Mesendoderm (in vitro differentiated cells): ENCODE measurements around the gene MARCHF11. TPM values are rescaled to one million over a fixed set of nuclear protein-coding genes. Genes with fewer than 3 reads are reported as not detected.

Experiments
- DNase-seq: peaks from one replicate; pipeline ENCODE4 v3.0.0; 2013
- H2AK5ac ChIP-seq: 2 replicates; pipeline ENCODE4 v1.6.1; 2013; ENCODE audit warnings: low read length, inconsistent platforms
- H2BK120ac ChIP-seq: 2 replicates; pipeline ENCODE4 v1.6.1; 2013; ENCODE audit warnings: low read depth, mild to moderate bottlenecking, low read length, moderate library complexity, mixed read lengths
- H2BK15ac ChIP-seq: replicated peaks from 2 replicates; pipeline ENCODE4 v1.6.1; 2013; ENCODE audit warnings: low read depth, mild to moderate bottlenecking, moderate library complexity
- H2BK5ac ChIP-seq: 2 replicates; pipeline ENCODE4 v1.6.1; 2013; ENCODE audit warnings: low read length, inconsistent platforms
- H3K18ac ChIP-seq: 2 replicates; pipeline ENCODE4 v1.6.1; 2013; ENCODE audit warnings: mild to moderate bottlenecking, low read length, mixed read lengths
- H3K23ac ChIP-seq: one replicate; pipeline ENCODE4 v1.6.1; 2013; ENCODE audit warnings: low read length
- H3K27ac ChIP-seq: 2 replicates; pipeline ENCODE4 v1.5.1; 2013; ENCODE audit warnings: low read depth, mild to moderate bottlenecking, inconsistent platforms, low read length, moderate library complexity
- H3K27me3 ChIP-seq: 2 replicates; pipeline ENCODE4 v1.6.1; 2013; ENCODE audit warnings: low read length, control low read depth, mild to moderate bottlenecking, inconsistent platforms; ENCODE audit not compliant: insufficient read depth, poor library complexity
- H3K36me3 ChIP-seq: 2 replicates; pipeline ENCODE4 v1.6.1; 2013; ENCODE audit warnings: low read length, inconsistent platforms; ENCODE audit not compliant: control insufficient read depth, insufficient read depth
- H3K4ac ChIP-seq: one replicate; pipeline ENCODE4 v1.6.1; 2013; ENCODE audit warnings: low read depth, mild to moderate bottlenecking, low read length, moderate library complexity
- H3K4me1 ChIP-seq: 2 replicates; pipeline ENCODE4 v1.6.1; 2013; ENCODE audit warnings: low read depth, low read length, inconsistent platforms; ENCODE audit not compliant: control insufficient read depth
- H3K4me2 ChIP-seq: 2 replicates; pipeline ENCODE4 v1.6.1; 2013; ENCODE audit warnings: low read length
- H3K4me3 ChIP-seq: 2 replicates; pipeline ENCODE4 v1.5.1; 2013; ENCODE audit warnings: mild to moderate bottlenecking, low read length
- H3K56ac ChIP-seq: one replicate; pipeline ENCODE4 v1.6.1; 2013; ENCODE audit warnings: low read length
- H3K79me1 ChIP-seq: 2 replicates; pipeline ENCODE4 v1.6.1; 2013; ENCODE audit warnings: low read length, inconsistent platforms
- H3K79me2 ChIP-seq: 2 replicates; pipeline ENCODE4 v1.6.1; 2013; ENCODE audit warnings: mild to moderate bottlenecking, low read length; ENCODE audit not compliant: control insufficient read depth, insufficient read depth
- H3K9ac ChIP-seq: 2 replicates; pipeline ENCODE4 v1.6.1; 2013; ENCODE audit warnings: low read length, inconsistent platforms
- H4K5ac ChIP-seq: one replicate; pipeline ENCODE4 v1.6.1; 2013; ENCODE audit warnings: low read length
- H4K8ac ChIP-seq: one replicate; pipeline ENCODE4 v1.6.1; 2013; ENCODE audit warnings: low read depth, mild to moderate bottlenecking, control low read depth, low read length, moderate library complexity
- WGBS: extraction: QIAGEN DNeasy Blood & Tissue Kit; methylation state at CpG from one replicate; pipeline ENCODE4 v1.1.7; 2013; ENCODE audit warnings: low lambda C conversion rate, missing lambda C conversion rate; ENCODE audit not compliant: insufficient coverage; ENCODE audit errors: extremely low coverage; 5-methylcytosine and 5-hydroxymethylcytosine counted together
- polyA plus RNA-seq, 2 experiments: library from polyadenylated mRNA; stranded (reverse); fragments of 200-250 nt; gene quantifications; one replicate each; pipeline ENCODE4 v1.2.3, GENCODE V29; 2013

Gene MARCHF11, protein sequence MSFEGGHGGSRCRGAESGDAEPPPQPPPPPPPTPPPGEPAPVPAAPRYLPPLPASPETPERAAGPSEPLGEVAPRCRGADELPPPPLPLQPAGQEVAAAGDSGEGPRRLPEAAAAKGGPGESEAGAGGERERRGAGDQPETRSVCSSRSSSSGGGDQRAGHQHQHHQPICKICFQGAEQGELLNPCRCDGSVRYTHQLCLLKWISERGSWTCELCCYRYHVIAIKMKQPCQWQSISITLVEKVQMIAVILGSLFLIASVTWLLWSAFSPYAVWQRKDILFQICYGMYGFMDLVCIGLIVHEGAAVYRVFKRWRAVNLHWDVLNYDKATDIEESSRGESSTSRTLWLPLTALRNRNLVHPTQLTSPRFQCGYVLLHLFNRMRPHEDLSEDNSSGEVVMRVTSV
- 2.3 TPM for polyA plus RNA-seq (2013, experiment 1 of 2)
- polyA plus RNA-seq (2013, experiment 2 of 2), result 2.0 TPM

DNA sequence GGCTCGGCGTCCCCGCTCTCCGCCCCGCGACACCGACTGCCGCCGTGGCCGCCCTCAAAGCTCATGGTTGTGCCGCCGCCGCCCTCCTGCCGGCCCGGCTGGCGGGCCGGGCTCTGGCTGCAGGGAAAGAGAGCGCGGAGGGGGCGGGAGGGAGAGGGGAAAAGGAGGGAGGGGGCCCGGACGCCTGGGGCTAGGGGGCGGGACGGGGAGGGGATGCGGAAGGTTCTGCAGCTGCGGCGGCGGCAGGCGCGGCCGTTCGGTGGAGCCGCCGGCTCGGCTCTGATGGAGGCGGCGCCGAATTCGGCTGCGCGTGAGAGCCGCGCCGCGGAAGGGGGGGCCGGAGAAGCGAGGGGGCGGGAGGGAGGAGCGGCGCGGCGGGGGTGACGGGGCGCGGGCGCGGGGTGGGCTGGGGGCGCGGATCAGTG is at the start of gene MARCHF11:
Gene MARCHF11 (minus strand): TSS at position 281 of the 425 bp plus-strand sequence. CDS start 216 bp downstream, at position 65.
- H3K36me3 ChIP-seq, result no peaks in the 10 kb centered on the region
- H4K8ac ChIP-seq, result no peak within 1 kb of the TSS
- no peaks in the 10 kb centered on the region for H3K4me1 ChIP-seq
- peaks cover 11% of the 10 kb centered on the region for H3K27me3 ChIP-seq
- peak within 1 kb of the TSS; percentile 88 for H3K18ac ChIP-seq
- peak within 1 kb of the TSS; percentile 69 for H3K23ac ChIP-seq
- H3K4ac ChIP-seq, result no peak within 1 kb of the TSS
- no peak within 1 kb of the TSS for H2BK120ac ChIP-seq
- H4K5ac ChIP-seq, result no peak within 1 kb of the TSS
- peak within 1 kb of the TSS; percentile 51 for H3K9ac ChIP-seq
- no peak within 1 kb of the TSS for H2BK5ac ChIP-seq
- H3K27ac ChIP-seq, result no peak within 1 kb of the TSS
- peak within 1 kb of the TSS; percentile 75 for H3K56ac ChIP-seq
- peak within 1 kb of the TSS; percentile 15 for H3K4me3 ChIP-seq
- peak within 1 kb of the TSS; percentile 68 for H3K4me2 ChIP-seq
- H3K79me2 ChIP-seq, result no peaks in the 10 kb centered on the region
- DNase-seq, result peak; percentile 55
- no CpG with 5 or more reads among the region's 59 CpGs for WGBS
- no peaks in the 10 kb centered on the region for H3K79me1 ChIP-seq
- H2AK5ac ChIP-seq, result no peak within 1 kb of the TSS
- H2BK15ac ChIP-seq, result no peak within 1 kb of the TSS

DNA sequence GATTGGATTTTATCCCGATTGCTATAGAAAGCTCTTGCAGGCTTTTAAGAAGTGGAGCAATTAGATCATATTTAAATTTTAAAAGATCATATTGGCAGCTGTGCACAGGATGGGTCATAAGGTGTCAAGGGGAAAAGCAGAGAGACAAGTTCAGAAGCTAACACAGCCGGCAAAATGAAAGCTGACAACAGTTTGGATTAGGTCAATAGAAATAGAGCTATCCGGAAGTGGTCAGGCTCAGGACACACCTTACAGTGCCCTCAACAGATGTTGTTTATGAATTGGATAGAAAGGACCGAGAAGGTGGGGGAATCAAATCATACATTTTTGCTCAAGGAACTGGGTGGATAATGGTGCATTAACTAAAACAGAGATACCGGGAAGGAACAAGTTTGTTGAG is 46.3 kb upstream of the MARCHF11 start:
- Histone ChIP-seq H4K8ac (no peak overlapping the region), H3K4me3 (no peak overlapping the region), H3K23ac (no peak overlapping the region), H2AK5ac (no peak overlapping the region), H3K79me2 (no peaks in the 10 kb centered on the region), H3K4me2 (no peak overlapping the region), H2BK120ac (no peak overlapping the region), H3K18ac (no peak overlapping the region), H4K5ac (no peak overlapping the region), H3K4me1 (no peaks in the 10 kb centered on the region), H3K9ac (no peak overlapping the region), H2BK5ac (no peak overlapping the region), H3K27ac (no peak overlapping the region), H3K79me1 (no peaks in the 10 kb centered on the region), H2BK15ac (no peak overlapping the region), H3K36me3 (no peaks in the 10 kb centered on the region), H3K27me3 (no peaks in the 10 kb centered on the region), H3K4ac (no peak overlapping the region), H3K56ac (no peak overlapping the region)
- no CpG with 5 or more reads among the region's 5 CpGs for WGBS
- no peak for DNase-seq

DNA sequence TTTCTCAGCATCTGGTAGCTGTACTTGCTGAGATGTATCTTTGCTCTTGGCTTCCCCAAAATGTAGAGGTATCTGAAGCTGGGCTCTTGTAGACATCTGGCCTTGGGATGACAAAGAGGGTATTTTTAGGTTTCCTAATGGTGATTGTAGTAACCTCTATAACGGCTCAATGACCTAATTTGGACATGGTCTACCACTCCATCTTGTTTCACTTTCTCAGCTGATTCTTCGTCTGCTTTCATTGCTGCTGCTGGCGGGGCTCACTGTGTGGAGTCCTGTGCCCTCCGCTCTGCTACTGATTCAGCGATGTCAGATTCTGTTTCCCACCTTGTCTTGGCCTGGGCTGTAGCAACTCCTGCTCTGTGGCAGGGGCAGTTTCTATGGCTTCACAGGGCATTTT is 12.7 kb upstream of the MARCHF11 start:
- Histone ChIP-seq H3K4ac (no peak overlapping the region), H2AK5ac (no peak overlapping the region), H3K23ac (no peak overlapping the region), H3K36me3 (no peaks in the 10 kb centered on the region), H3K79me2 (no peaks in the 10 kb centered on the region), H3K27me3 (no peaks in the 10 kb centered on the region), H4K5ac (no peak overlapping the region), H4K8ac (no peak overlapping the region), H2BK15ac (no peak overlapping the region), H3K4me1 (no peaks in the 10 kb centered on the region), H3K56ac (no peak overlapping the region), H2BK120ac (no peak overlapping the region), H3K4me3 (no peak overlapping the region), H3K79me1 (no peaks in the 10 kb centered on the region), H3K4me2 (no peak overlapping the region), H3K18ac (no peak overlapping the region), H3K27ac (no peak overlapping the region), H2BK5ac (no peak overlapping the region), H3K9ac (no peak overlapping the region)
- WGBS, result no CpG with 5 or more reads among the region's 5 CpGs
- DNase-seq, result no peak

DNA sequence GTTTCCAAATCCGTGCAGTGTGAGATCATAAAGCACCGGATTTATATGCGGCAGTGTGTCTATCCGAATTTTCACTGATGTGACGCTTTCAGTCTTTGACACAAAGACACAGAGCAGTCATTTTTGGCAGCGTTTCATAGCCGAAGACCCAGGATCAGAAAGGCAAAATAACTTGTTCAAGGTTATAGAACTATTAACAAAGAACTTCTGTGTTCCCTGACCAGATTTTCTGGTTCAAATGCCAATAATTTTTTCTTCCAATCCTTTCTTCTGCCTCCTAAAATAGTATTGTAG is 1.1 kb upstream of the MARCHF11 start:
- Histone ChIP-seq H3K23ac (no peak overlapping the region), H3K4ac (no peak overlapping the region), H2AK5ac (no peak overlapping the region), H3K18ac (no peak overlapping the region), H3K27me3 (peaks cover 11% of the 10 kb centered on the region), H4K8ac (no peak overlapping the region), H4K5ac (no peak overlapping the region), H2BK15ac (no peak overlapping the region), H3K56ac (no peak overlapping the region), H2BK5ac (no peak overlapping the region), H3K79me1 (no peaks in the 10 kb centered on the region), H2BK120ac (no peak overlapping the region), H3K4me3 (no peak overlapping the region), H3K9ac (no peak overlapping the region), H3K4me1 (no peaks in the 10 kb centered on the region), H3K4me2 (no peak overlapping the region), H3K27ac (no peak overlapping the region), H3K79me2 (no peaks in the 10 kb centered on the region), H3K36me3 (no peaks in the 10 kb centered on the region)
- no CpG with 5 or more reads among the region's 7 CpGs for WGBS
- no peak for DNase-seq

DNA sequence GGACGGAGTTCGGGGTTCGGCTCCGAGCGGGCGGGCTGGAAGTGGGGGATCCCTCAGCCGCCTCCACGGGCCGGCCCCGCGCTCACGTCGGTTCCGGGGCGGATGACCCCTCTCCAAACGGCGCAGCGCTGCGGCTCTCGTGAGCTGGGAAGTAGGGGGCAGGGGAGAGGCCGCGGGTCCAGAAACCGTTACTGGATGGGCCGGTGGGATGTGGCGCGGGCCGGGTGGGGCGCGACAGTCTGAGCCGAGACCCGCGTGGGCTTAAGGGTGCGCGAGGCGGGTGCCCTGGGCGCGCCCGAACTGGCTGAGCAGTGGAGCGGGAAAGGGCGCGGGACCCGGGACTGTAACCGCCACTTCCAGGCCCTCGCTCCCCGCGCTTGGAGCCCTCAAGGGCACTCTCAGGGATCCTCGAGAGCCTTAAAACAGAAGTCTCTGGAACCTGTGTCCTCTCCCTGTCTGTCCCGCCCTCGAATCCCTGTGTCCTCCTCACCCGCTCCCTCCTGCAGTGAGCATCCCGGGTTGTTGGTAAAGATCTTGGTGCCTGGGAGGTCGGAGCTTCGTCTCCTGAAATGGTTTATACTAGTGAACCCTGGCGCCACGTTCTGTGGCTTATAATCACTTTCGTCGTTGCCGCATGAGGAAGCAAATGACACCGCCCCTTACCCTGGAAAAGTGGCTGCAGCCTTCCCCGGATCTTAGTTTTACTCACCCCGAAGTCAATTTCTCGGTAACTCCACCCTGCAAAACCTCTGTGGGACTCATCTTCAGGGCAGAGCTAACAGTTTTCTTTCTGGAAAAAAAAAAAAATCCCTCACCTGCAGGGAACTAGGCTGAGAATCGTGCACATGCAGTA is 571 bp upstream of the MARCHF11 start:
- Histone ChIP-seq H3K56ac (peak overlapping the region; percentile 75), H3K9ac (peak overlapping the region; percentile 51), H2AK5ac (no peak overlapping the region), H3K18ac (peak overlapping the region; percentile 88), H3K4me1 (no peaks in the 10 kb centered on the region), H3K23ac (peak overlapping the region; percentile 69), H2BK120ac (no peak overlapping the region), H3K4ac (no peak overlapping the region), H3K27me3 (peaks cover 11% of the 10 kb centered on the region), H4K8ac (no peak overlapping the region), H3K4me3 (no peak overlapping the region), H3K36me3 (no peaks in the 10 kb centered on the region), H4K5ac (no peak overlapping the region), H2BK15ac (no peak overlapping the region), H3K79me2 (no peaks in the 10 kb centered on the region), H3K27ac (no peak overlapping the region), H3K4me2 (peak overlapping the region; percentile 68), H3K79me1 (no peaks in the 10 kb centered on the region), H2BK5ac (no peak overlapping the region)
- DNase-seq, result peak; percentile 39
- no CpG with 5 or more reads among the region's 63 CpGs for WGBS
